ENCODE results near the gene TANGO6.
"Not testable (repeated sequence)": the region's sequence is repeated elsewhere in the genome, so short reads cannot be mapped to it uniquely, and the experiment has no call there.

TANGO6 gene

DNA sequence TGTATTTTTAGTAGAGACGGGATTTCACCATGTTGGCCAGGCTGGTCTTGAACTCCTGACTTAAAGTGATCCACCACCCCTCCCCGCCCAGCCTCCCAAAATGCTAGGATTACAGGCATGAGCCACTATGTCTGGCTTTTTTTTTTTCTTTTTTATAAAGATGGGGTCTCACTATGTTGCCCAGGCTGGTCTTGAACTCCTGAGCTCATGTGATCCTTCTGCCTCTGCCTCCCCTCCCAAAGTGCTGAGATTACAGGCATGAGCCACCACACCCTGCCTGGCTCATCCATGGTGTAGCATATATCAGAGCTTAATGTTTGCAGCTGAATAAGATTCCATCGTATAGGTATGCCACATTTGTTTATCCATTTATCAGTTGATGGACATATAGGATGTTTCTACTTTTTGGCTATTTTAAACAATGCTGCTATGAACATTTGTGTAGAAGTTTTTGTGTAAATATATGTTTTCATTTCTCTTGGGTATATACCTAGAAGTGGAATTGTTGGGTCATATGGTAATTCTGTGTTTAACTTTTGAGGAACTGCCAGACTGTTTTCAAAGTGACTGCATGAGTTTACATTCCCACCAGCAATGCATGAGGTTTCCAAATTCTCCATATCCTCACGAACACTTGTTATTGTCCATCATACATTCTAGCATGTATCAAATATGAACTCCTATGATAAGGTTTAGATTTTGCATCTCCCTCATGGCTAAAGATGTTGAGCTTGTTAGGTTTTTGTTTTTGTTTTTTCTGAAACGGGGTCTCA lies 206.5 kb downstream of the TANGO6 start:
- DNase-seq (ENCODE audit: low read depth in 4 of 4, low spot score in 1 of 4): no peak

DNA sequence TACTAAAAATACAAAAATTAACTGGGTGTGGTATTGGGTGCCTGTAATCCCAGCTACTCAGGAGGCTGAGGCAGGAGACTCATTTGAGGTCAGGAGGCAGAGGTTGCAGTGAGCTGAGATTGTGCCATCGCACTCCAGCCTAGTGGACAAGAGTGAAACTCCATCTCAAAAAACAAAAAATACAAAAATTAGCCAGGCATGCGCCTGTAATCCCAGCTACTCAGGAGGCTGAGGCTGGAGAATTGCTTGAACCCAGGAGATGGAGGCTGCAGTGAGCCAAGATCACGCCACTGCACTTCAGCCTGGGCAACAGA lies 208.1 kb downstream of the TANGO6 start:
- not testable (repeated sequence) for DNase-seq (ENCODE audit: low read depth in 4 of 4, low spot score in 1 of 4)

DNA sequence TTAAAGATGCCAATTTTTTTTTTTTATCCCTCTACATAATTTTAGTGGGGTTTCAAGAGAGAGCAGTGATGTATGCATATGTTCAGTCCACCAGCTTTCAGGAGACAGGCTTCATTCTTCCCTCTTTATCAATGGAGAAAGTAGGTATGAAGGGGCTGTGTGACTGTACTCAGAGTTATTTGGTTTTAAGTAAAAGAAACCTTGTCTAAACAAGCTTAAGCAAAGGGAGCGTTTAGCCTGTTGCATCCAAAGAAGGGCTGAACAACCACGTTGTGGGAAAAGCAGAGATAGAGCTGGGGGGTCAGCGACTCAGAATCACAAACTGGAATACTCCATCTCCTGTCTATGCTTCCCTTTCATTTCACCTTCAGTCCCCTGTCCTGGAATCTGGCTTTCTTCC lies 211.7 kb downstream of the TANGO6 start:
- no peak for DNase-seq (ENCODE audit: low read depth in 4 of 4, low spot score in 1 of 4)

DNA sequence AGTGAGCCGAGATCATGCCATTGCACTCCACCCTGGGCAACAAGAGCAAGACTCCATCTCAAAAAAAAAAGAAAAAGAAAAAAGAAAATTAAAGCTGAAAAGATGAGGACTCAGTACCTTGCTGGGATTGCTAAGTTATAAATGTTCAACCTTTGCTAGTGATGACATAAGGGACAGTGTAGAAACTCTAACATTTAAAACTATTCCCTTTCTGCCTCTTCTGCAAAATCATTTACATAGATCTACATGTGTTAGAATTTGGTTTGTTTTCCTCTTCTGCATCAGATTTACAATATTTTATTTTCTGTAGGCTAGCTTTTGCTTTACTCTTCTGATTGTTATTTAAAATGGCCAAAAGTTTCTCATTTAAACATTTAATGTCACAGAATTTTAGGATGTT lies 212.6 kb downstream of the TANGO6 start:
- DNase-seq (ENCODE audit: low read depth in 4 of 4, low spot score in 1 of 4): no peak

DNA sequence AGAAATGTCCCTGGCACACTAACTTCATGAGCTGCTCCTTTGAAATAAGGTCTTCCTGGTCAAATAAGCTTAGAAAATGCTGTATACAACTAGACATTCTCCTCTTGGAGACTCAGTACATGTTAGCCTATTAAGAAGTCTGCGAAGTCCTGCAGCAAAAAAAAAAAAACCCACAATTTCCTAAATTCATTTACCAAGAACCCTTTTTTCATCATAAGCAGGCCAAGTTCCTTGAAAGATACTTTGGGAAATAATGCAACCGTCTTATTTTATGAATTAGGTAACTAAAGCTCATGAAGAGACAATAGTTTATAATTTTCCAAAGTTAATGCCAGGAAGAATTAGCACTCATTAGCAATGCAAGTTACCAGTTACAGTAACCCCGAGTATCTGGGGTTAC lies 213.1 kb downstream of the TANGO6 start:
- no peak for DNase-seq (ENCODE audit: low read depth in 4 of 4, low spot score in 1 of 4)

DNA sequence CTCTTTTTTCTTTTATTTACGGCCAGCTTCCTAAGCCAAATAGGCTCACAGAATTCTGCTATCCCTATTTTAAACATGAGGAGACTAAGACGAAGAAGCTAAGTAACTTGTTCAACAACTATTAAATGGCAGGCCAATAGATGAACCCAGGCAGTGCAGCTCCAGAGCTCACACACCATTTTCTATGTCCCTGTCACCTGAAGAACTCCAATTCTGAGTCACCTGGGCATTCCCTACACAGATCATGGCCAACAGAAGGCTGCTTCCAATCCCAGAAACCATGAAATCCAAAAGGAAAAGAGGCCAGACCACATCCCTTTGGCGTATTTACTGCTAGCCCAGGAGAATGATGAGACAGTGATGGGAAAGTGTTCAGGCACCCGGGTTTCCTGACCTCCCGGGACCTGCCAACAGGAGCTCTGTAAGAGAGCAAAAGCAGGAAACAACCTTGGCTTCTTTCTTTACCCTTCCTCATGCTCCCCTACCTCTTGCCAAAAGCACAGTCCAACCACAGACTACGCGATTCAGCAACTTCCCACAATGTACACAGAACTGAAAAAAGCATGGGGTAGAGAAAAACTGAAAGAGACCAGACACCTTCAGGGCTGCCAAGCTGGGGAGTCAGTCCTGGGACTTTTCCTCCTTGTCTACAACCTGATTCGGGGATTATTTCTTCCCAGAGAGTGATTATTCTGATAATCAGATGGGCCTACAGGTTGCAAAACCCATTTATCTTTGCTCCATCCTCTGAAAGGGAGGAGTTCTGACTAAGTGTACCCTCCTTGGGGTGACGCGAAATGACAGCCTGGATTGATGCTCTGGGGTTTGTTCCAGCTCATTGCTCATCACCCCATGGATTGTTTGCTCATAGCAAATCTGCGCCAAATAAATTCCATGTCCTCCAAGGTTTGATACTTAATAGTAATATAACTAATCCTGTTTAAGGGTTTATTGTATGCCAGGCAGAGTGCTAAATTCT lies 214.4 kb downstream of the TANGO6 start:
- DNase-seq (ENCODE audit: low read depth in 4 of 4, low spot score in 1 of 4): no peak

DNA sequence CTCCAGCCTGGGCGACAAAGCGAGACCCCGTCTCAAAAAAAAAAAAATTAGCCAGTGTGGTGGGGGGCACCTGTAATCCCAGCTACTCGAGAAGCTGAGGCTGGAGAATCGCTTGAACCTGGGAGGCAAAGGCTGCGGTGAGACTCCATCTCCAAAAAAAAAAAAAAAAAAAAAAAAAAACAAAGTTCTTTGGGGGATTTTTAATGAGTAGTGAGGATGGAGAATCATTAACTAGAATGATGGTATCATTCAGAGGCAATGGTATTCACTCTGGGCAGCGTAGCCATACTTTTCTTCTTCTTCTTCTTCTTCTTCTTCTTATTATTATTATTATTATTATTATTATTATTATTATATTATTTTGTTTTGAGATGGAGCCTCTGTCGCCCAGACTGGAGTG lies 220.2 kb downstream of the TANGO6 start:
- not testable (repeated sequence) for DNase-seq (ENCODE audit: low read depth in 4 of 4, low spot score in 1 of 4)

DNA sequence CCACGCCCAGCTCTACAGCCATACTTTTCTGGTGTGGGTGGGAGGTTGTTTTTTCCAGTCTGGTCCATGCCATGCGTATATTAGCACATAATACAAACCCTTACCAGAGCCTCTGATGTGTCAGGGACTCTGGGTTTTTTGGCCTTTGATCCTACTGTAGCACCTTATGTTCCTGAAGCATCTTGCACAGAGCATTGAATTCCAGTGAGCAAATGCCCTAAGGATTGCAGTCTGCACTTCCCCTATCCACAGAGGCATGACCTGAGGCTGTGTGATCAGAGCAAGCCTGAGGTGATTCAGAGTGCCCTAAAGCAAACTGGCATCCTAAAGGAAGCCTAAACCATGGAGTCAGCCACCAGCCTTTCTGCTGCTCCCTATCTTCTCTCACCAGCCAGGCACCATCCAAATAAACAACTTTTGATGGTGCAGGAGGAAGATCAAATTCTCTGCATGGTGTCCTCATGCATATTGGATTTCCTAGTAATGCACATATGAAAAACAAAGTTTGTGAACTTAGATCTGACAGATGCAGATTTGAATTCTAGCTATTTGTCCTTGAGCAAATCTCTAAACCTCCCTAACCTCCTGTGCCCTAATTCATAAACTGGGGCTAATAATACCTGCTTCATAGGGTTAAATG lies 220.9 kb downstream of the TANGO6 start:
- DNase-seq (ENCODE audit: low read depth in 4 of 4, low spot score in 1 of 4): no peak

DNA sequence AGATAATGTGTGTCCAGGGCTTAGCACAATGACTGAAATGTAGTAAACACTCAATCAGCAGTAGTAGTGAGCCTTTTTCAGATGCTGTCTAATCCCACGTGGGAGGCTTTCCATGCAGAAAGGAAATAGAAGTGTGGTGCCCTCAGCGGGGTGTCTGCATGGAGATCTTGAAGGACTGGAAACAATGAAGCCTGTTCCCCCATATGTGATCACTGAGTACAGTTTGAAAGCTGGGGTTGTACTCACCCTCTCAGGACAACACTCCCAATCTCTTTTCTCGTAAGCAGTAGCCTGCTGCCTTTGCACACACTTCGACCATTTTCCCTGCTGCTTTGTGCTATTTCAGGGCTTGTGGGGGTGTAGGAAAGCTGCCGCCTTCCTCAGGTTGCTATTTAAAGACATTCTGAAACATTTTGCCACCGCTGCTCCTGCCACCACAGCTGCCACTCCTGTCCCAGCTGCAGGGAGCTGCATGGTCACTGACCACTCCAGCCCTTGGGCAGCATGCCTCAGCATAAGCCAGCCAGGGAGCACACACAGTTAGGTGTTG lies 221.5 kb downstream of the TANGO6 start:
- DNase-seq (ENCODE audit: low read depth in 4 of 4, low spot score in 1 of 4): no peak

DNA sequence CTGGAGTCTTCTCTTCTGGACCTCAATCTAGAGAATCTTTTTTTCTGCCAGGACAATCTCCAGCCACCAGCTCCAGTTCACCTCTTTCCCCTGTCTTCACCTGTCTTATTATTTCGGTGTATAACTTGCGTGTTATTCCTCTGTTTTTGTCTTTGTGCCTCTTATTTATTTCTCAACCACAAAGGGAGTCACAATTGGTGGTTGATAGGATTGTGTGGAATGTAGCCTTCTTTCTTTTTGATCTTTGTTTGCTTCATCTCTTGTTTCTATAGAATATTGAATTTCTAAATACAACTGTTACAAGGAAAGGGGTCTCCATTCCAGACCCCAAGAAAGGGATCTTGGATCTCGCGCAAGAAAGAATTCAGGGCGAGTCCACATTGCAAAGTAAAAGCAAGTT lies 226.2 kb downstream of the TANGO6 start:
- DNase-seq (ENCODE audit: low read depth in 4 of 4, low spot score in 1 of 4): no peak

DNA sequence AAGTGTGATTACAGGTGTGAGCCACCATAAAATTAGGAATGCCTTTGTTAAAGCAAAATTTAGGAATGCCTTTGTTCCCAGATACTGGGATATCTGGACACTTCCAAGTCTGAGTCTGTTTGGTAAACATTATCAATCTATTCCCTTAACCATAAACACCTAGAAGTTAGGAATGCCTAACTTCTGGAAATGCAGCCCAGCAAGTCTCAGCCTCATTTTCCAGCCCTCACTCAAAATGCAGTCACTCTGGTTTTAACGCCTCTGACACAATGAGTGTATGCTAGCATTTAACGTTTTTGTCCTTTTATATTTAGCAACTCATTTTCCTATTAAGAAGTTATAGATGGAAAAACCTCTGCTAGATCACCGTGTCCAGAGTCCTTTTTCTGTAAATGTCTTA lies 227.7 kb downstream of the TANGO6 start:
- no peak for DNase-seq (ENCODE audit: low read depth in 4 of 4, low spot score in 1 of 4)

DNA sequence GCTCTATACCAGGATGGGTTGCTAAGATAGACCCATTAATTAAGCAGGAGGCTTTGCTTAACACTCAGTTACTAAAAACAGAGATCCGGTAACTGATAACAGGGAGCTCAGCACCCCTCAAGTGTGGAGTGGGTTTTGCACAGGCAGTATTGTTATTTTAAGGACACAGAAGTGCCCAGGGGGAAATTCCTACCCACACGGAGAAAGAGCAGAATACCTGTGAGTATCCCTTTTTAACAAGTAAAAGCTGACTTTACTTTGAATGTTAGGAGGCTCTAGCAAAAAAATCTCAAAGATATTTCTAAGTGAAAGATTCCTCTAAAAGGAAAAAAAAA lies 229.3 kb downstream of the TANGO6 start:
- no peak for DNase-seq (ENCODE audit: low read depth in 4 of 4, low spot score in 1 of 4)

DNA sequence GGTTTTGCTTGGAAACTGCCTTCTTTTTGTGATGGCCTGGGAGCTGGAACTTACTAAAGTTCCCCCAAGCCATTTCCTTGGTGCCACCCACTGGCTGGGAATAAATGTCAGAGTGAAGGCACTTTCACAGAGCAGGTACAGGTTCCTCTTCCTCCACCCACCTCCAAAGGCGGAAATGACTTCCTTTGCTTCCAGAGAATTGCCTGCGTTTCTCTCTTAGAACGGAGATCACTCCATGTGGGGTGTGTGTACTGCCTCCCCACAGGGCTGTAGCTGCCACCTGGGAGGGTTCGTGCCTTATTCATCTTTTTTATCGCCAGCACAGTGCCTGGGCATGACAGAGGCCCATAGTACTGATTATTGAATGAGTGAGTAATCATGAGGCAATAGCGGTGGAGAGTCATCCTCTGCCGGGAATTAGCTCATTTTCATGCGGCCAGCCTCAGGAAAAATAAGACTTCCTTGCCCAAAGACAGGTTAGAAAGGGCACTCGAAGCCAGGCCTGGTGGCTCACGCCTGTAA lies 229.9 kb downstream of the TANGO6 start:
- no peak for DNase-seq (ENCODE audit: low read depth in 4 of 4, low spot score in 1 of 4)

DNA sequence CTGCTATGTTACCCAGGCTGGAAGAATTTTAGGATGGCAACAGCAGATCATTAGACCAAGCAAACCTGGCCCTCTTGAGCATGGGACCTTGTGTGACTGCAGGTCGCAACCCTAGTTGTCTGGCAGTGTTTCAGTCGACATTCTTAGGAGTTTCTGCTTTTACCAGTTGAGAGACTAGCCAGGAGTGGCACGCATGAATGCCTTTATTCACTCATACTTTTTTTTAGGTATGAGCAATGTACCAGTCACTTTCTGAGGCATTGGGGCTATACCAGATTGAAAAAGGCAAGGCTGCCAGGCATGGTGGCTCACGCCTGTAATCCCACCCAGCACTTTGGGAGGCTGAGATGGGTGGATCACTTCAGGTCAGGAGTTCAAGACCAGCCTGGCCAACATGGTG lies 233.9 kb downstream of the TANGO6 start:
- DNase-seq (ENCODE audit: low read depth in 4 of 4, low spot score in 1 of 4): no peak

DNA sequence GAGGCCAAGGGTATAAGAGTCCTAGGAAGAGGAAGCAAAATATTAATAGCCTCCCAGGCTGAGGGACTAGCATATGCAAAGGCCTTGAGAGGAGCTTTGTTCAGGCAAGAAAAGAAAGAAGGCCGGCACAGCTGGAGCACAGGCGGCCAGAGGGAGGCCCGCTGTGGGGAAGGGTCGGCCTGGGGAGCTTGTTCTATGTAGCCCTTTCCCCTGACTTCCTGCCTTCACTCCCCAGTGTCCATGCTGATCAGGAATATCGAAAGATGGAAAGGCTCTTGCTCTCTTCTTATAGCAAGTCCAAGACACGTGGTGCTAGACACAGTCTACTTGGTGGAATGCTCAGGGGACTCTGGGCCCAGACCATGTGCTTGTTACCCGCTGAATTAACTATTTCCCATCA lies 234.7 kb downstream of the TANGO6 start:
- no peak for DNase-seq (ENCODE audit: low read depth in 4 of 4, low spot score in 1 of 4)

DNA sequence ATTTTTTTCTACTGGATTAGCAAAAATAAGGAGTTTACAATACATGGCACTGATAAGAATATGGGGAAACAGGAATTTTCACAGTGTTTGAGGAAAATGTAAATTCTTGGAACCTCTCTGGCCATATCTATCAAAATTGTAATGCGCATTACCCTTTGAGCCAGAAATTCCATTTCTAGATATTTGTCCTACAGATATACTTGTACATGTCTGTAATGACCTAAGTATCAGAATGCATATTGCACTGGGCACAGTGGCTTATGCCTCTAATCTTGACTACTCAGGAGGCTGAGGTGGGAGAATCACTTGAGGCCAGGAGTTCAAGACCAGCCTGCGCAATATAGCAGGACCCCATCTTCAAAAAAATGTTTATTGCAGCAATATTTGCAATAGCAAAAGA lies 236.4 kb downstream of the TANGO6 start:
- DNase-seq (ENCODE audit: low read depth in 4 of 4, low spot score in 1 of 4): no peak

DNA sequence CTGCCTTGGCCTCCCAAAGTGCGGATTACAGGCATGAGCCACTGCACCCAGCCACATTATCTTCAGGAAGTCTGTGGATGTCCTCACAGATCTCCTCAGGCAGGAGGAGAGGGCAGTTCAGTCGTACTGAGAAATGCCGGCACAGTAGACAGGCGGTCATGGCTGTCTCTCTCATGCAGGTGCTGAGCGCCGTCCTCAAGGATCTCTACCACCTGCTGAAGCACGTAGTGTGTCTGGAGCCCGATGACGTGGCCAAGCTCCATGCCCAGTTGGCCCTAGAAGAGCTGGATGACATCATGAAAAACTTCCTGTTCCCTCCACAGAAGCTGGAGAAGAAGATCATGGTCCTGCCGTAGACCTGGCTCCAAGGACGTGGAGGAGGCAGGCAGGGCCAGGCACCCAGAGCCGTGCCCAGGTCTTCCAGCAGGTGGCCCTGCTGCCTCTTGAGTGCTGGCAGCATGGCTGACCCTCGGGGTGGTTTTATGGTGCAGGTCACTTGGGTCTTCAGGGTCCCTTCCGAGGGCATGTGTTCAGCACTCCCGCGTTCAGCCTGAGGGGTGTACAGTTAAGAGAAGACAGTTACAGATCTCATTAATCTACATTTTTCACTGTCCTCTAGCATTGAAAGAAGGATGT lies 240.1 kb downstream of the TANGO6 start:
- DNase-seq (ENCODE audit: low read depth in 4 of 4, low spot score in 1 of 4): no peak

DNA sequence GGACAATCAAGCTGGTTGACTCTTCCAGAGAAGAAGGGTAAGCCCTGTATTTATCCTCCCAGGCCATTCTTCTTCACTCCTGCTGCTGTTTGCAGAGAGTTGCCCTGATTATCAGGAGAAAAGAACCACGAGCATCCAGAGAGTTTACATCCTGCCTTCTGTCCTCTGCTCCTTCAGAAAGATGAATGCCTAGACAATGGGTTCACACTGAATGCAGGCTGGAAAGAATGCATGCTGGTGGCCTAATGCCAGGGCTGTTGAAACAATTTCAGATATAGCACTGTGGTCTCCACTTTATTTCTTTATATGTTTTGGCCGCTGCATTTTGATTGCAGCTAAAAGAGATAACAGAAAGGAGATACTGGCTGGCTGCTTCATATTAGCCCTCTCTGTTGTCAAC lies 241.0 kb downstream of the TANGO6 start:
- no peak for DNase-seq (ENCODE audit: low read depth in 4 of 4, low spot score in 1 of 4)

DNA sequence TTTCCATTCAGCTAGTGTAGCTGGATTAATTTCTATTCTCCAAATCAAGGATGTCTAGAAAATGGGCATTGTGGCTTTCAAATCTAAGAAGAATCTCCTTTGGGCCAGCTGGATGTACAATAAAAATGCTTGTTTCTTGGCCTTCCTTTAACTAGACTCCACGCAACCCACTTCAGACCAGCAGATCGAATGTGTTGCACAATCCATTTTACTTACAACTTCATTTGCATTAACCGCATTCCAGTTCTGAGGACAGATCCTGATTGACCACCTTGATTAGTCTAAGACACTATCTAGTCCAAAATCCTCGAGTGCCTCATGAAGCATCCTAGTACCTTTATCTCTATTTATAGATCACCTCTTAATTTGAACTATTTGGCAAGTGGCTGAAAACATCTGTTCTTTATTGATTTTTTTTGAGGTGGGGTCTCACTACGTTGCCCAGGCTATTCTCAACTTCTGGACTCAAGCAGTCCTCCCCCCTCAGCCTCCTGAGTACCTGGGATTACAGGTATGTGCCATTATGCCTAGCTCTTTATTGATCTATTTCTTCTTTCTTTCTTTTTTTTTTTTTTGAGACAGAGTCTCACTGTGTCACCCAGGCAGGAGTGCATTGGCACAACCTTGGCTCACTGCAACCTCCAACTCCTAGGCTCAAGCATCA lies 241.8 kb downstream of the TANGO6 start:
- DNase-seq (ENCODE audit: low read depth in 4 of 4, low spot score in 1 of 4): no peak

DNA sequence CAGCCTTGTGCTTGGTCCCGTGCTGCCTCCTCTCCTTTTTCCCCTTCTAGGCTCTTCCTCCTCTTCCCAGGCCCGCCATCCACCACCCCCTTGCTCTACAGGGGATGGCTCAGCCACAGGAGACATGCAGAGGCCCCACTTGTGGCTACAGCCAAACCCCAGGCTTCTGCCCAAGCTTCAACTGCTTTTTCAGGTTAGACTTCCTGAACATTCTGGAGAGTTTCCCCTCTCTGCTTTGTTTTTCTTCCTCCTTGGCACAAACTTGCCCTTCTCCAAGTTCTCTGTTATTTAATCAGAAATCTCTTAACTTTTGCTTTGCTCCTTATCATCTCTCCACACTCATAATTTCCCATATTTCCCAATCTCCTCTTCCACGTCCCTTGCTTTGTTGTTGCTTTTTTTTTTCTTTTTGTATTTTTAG lies 243.8 kb downstream of the TANGO6 start:
- DNase-seq (ENCODE audit: low read depth in 4 of 4, low spot score in 1 of 4): no peak

DNA sequence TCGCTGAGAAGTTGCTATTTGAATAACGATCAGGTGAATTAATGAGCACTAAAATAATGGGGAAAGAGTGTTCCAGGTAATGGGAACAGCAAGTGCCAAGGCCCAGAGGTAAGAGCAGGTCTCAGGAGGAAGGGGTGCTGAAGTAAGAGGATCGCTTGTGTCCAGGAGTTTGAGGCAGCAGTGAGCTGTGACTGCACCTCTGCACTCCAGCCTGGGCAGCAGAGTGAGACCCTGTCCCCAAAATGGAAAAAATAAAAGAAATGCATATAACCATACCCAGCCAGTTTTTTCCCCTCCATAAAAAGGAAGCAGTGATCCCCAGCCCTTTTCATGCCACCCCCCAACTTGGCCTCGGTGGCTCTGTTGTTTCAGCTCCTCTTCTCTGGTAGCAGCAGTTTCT lies 245.4 kb downstream of the TANGO6 start:
- no peak for DNase-seq (ENCODE audit: low read depth in 4 of 4, low spot score in 1 of 4)
